ENCODE results near the gene F9.

F9 gene

GRCh38 chrX:139530550-139530949 is at the start of gene F9:
F9 (plus strand) TSS chrX:139530739; CDS start chrX:139530765, 26 bp downstream.
- Histone ChIP-seq H3K4me1 (ENCODE audit: insufficient read depth, low read length, poor library complexity, severe bottlenecking) (no peaks in the 10 kb centered on the region), H3K79me2 (ENCODE audit: insufficient read depth, low read length) (no peaks in the 10 kb centered on the region), H3K4me3 (ENCODE audit: low read length, poor library complexity, severe bottlenecking) (no peak within 1 kb of the TSS), H2AFZ (ENCODE audit: low read length) (no peak within 1 kb of the TSS), H3K9me2 (replicated peaks; ENCODE audit: low read depth, low read length) (no peaks in the 10 kb centered on the region), H3K4me2 (ENCODE audit: low read depth, low read length, poor library complexity, severe bottlenecking) (no peak within 1 kb of the TSS), H3F3A (ENCODE audit: low read depth) (no peaks in the 10 kb centered on the region), H3K9me3 (ENCODE audit: insufficient read depth, low read depth, low read length) (no peaks in the 10 kb centered on the region), H3K9ac (ENCODE audit: low read depth, low read length, poor library complexity, severe bottlenecking) (no peak within 1 kb of the TSS), H3K27me3 (ENCODE audit: insufficient read depth, low read length, poor library complexity, severe bottlenecking) (no peaks in the 10 kb centered on the region), H4K20me1 (ENCODE audit: insufficient read depth, low read length, poor library complexity, severe bottlenecking) (no peaks in the 10 kb centered on the region), H3K36me3 (ENCODE audit: insufficient read depth, low read length) (no peaks in the 10 kb centered on the region)
- TF ChIP-seq CTCF (conservative IDR thresholded peaks at IDR 0.05; ENCODE audit: low read length): no peak
- no peak for TF ChIP-seq EZH2phosphoT487 (IDR thresholded peaks at IDR 0.05; ENCODE audit: borderline replicate concordance)

DNA sequence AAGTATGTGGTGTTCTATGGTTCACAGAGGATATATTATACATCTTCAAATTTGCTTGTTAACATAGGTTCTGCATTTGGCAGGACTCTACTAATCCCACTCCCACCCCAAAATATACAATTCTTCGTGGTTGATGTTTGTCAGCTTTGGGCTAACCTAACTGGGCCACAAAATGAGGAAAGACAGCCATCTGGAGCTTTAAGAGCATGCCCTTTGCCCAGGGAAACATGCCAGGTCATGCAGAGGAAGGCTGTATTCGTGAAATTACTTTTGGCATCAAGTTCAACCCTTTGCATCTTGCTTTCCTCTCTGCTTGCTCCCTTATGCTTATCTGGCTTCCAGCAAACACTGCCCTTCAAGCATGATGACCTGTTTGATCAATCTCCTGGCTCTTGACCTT is 46.8 kb upstream of the F9 start:
- Histone ChIP-seq H3K9me3 (ENCODE audit: insufficient read depth, low read depth, low read length) (no peaks in the 10 kb centered on the region), H3K4me3 (ENCODE audit: low read length, poor library complexity, severe bottlenecking) (no peak overlapping the region), H4K20me1 (ENCODE audit: insufficient read depth, low read length, poor library complexity, severe bottlenecking) (no peaks in the 10 kb centered on the region), H3K9me2 (replicated peaks; ENCODE audit: low read depth, low read length) (no peaks in the 10 kb centered on the region), H3K9ac (ENCODE audit: low read depth, low read length, poor library complexity, severe bottlenecking) (no peak overlapping the region), H2AFZ (ENCODE audit: low read length) (no peak overlapping the region), H3K36me3 (ENCODE audit: insufficient read depth, low read length) (no peaks in the 10 kb centered on the region), H3K4me1 (ENCODE audit: insufficient read depth, low read length, poor library complexity, severe bottlenecking) (no peaks in the 10 kb centered on the region), H3K27me3 (ENCODE audit: insufficient read depth, low read length, poor library complexity, severe bottlenecking) (no peaks in the 10 kb centered on the region), H3K4me2 (ENCODE audit: low read depth, low read length, poor library complexity, severe bottlenecking) (no peak overlapping the region), H3F3A (ENCODE audit: low read depth) (no peaks in the 10 kb centered on the region), H3K79me2 (ENCODE audit: insufficient read depth, low read length) (no peaks in the 10 kb centered on the region)
- TF ChIP-seq CTCF (conservative IDR thresholded peaks at IDR 0.05; ENCODE audit: low read length): no peak
- no peak for TF ChIP-seq EZH2phosphoT487 (IDR thresholded peaks at IDR 0.05; ENCODE audit: borderline replicate concordance)

DNA sequence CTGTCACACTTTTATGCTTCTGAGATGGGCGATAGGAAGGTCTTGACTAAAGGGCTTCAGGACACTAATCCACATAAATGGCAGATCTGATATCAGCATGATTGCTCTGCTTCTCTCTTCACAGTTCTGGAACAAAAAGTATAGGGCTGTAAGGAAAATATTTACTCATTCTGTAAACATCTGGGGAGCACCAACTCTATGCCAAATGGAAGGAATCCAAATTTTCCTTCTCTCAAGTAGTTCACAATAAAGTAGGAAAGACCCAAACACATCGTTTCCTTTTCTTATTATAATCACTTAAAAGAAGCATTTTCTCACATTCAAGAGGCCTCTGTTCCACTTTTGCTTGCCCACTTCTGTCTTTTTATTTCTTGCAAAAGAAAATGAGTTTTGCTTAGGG is 45.9 kb upstream of the F9 start:
- Histone ChIP-seq H3K9me2 (replicated peaks; ENCODE audit: low read depth, low read length) (no peaks in the 10 kb centered on the region), H3K27me3 (ENCODE audit: insufficient read depth, low read length, poor library complexity, severe bottlenecking) (no peaks in the 10 kb centered on the region), H3K4me3 (ENCODE audit: low read length, poor library complexity, severe bottlenecking) (no peak overlapping the region), H3K4me2 (ENCODE audit: low read depth, low read length, poor library complexity, severe bottlenecking) (no peak overlapping the region), H4K20me1 (ENCODE audit: insufficient read depth, low read length, poor library complexity, severe bottlenecking) (no peaks in the 10 kb centered on the region), H3K79me2 (ENCODE audit: insufficient read depth, low read length) (no peaks in the 10 kb centered on the region), H3K9ac (ENCODE audit: low read depth, low read length, poor library complexity, severe bottlenecking) (no peak overlapping the region), H3K9me3 (ENCODE audit: insufficient read depth, low read depth, low read length) (no peaks in the 10 kb centered on the region), H2AFZ (ENCODE audit: low read length) (no peak overlapping the region), H3F3A (ENCODE audit: low read depth) (no peaks in the 10 kb centered on the region), H3K36me3 (ENCODE audit: insufficient read depth, low read length) (no peaks in the 10 kb centered on the region), H3K4me1 (ENCODE audit: insufficient read depth, low read length, poor library complexity, severe bottlenecking) (no peaks in the 10 kb centered on the region)
- TF ChIP-seq EZH2phosphoT487 (IDR thresholded peaks at IDR 0.05; ENCODE audit: borderline replicate concordance) (no peak), CTCF (conservative IDR thresholded peaks at IDR 0.05; ENCODE audit: low read length) (no peak)

Data from Loucy (cell line).